HepG2 (cell line): ENCODE measurements around the gene PTPRM. TPM values are rescaled to one million over a fixed set of nuclear protein-coding genes. Genes with fewer than 3 reads are reported as not detected.

Experiments used
- ATAC-seq: fragments of 200-7000 bp; cut with Tn5 transposase; 3 replicates; pipeline ENCODE4 v1.9.1; 2020; ENCODE audit warnings: mild to moderate bottlenecking, moderate library complexity
- BruUV-seq: library from RNA; stranded (reverse); fragments of 400-500 nt; replicated peaks from 2 replicates; lab custom pipeline; 2021; lab: Mats Ljungman, UMichigan
- CTCF ChIA-PET: fragments of 300-600 bp; formaldehyde crosslinking; extraction: SDS; loops from one replicate; lab custom pipeline; 2021; ENCODE audit warnings: low total read pairs, inconsistent platforms, low intra/inter-chr PET ratio; lab: Yijun Ruan, JAX
- POLR2A ChIA-PET: fragments of 350-600 bp; sonication (Branson Sonifier 250); formaldehyde crosslinking; loops from one replicate; lab custom pipeline; 2020; ENCODE audit warnings: antibody characterized with exemption, inconsistent platforms; lab: Yijun Ruan, JAX
- DNase-seq: peaks from one replicate; pipeline ENCODE4 v3.0.0-alpha.2; 2015; ENCODE audit warnings: low spot score
- FAIRE-seq: peaks from 3 replicates; lab custom pipeline; 2011; peaks lifted over from hg19 to GRCh38; lab: Jason Lieb, UNC
- H2AFZ ChIP-seq: one replicate; pipeline ENCODE4 v1.6.1; 2011; ENCODE audit warnings: low read length, inconsistent platforms
- H3K27ac ChIP-seq: fragments of 300-600 bp; 3 replicates; pipeline ENCODE4 v1.8.0; 2011; ENCODE audit warnings: mixed run types, mild to moderate bottlenecking, mixed read lengths, low read length, inconsistent platforms; ENCODE audit not compliant: insufficient read depth; ENCODE audit errors: extremely low read length
- H3K27me3 ChIP-seq, 2 experiments: fragments of 200-600 bp in 1 of 2; 2 replicates in 1 of 2; 3 replicates in 1 of 2; pipeline versions ENCODE4 v1.6.0 to v1.8.0; 2011; ENCODE audit warnings: low read length in 2 of 2, mild to moderate bottlenecking in 2 of 2, moderate library complexity in 2 of 2, inconsistent platforms in 1 of 2; ENCODE audit not compliant: insufficient read depth in 2 of 2, control insufficient read depth in 1 of 2
- H3K36me3 ChIP-seq, 2 experiments: fragments of 200-600 bp in 1 of 2; replicated peaks in 1 of 2; 2 replicates in 1 of 2; 3 replicates in 1 of 2; pipeline versions ENCODE4 v1.5.1 to v1.8.0; 2011; ENCODE audit warnings: low read length in 2 of 2, inconsistent platforms in 1 of 2; ENCODE audit not compliant: insufficient read depth in 2 of 2, control insufficient read depth in 1 of 2
- H3K4me1 ChIP-seq: 2 replicates; pipeline ENCODE4 v1.5.1; 2012; ENCODE audit warnings: low read length, inconsistent platforms; ENCODE audit not compliant: insufficient read depth
- H3K4me2 ChIP-seq: 2 replicates; pipeline ENCODE4 v1.6.0; 2011; ENCODE audit warnings: low read depth, low read length, inconsistent platforms
- H3K4me3 ChIP-seq, 3 experiments: fragments of 200-600 bp in 1 of 3; sonication (generic), shearing (Covaris generic) in 1 of 3; replicated peaks in 1 of 3; 2 replicates each; pipeline ENCODE4 v1.5.1; 2011 to 2016; ENCODE audit warnings: low read length in 3 of 3, inconsistent platforms in 2 of 3, low read depth in 2 of 3, mild to moderate bottlenecking in 2 of 3, control low read depth in 1 of 3, mixed read lengths in 1 of 3; ENCODE audit not compliant: insufficient read depth in 1 of 3
- H3K79me2 ChIP-seq: one replicate; pipeline ENCODE4 v1.6.1; 2011; ENCODE audit warnings: low read length, inconsistent platforms; ENCODE audit not compliant: insufficient read depth
- H3K9ac ChIP-seq: 2 replicates; pipeline ENCODE4 v1.6.0; 2011; ENCODE audit warnings: mild to moderate bottlenecking, low read depth, low read length, inconsistent platforms; ENCODE audit not compliant: insufficient read depth
- H3K9me3 ChIP-seq: 2 replicates; pipeline ENCODE4 v1.5.1; 2012; ENCODE audit warnings: mild to moderate bottlenecking, low read length
- H4K20me1 ChIP-seq: 2 replicates; pipeline ENCODE4 v1.6.0; 2011; ENCODE audit warnings: inconsistent platforms, mild to moderate bottlenecking, low read length, moderate library complexity; ENCODE audit not compliant: insufficient read depth
- GATAD2A ChIP-seq: IDR thresholded peaks from 2 replicates; pipeline ENCODE4 v1.6.1; 2016
- HOXA7 ChIP-seq: sonication (generic); formaldehyde crosslinking; IDR thresholded peaks from 2 replicates; pipeline ENCODE4 v1.8.1; 2022; ENCODE audit warnings: mild to moderate bottlenecking, missing genetic modification reagents, moderate library complexity
- KDM3A ChIP-seq: IDR thresholded peaks from 2 replicates; pipeline ENCODE4 v1.6.1; 2018; ENCODE audit warnings: low read depth, missing compliant biosample characterization
- NFYC ChIP-seq: IDR thresholded peaks from 2 replicates; pipeline ENCODE4 v1.6.1; 2016; ENCODE audit warnings: missing genetic modification reagents, missing compliant biosample characterization
- ZNF670 ChIP-seq: sonication (generic); formaldehyde crosslinking; IDR thresholded peaks from 2 replicates; pipeline ENCODE4 v1.8.0; 2022; ENCODE audit warnings: mild to moderate bottlenecking, missing genetic modification reagents, borderline replicate concordance
- WGBS: methylation state at CpG from one replicate; pipeline ENCODE4 v1.1.6; 2017; ENCODE audit warnings: low lambda C conversion rate; 5-methylcytosine and 5-hydroxymethylcytosine counted together
- in situ Hi-C: cut with HindIII; loops from 2 replicates; pipeline ENCODE4 v1.10.0; 2017; ENCODE audit warnings: low pct_unique_long_range_greater_than_20kb; ENCODE audit not compliant: extremely low pct_ligation_motif_present
- intact Hi-C: fragments of 100-400 bp; cut with micrococcal nuclease; formaldehyde crosslinking; loops from one replicate; pipeline ENCODE4 v1.10.0; 2022; ENCODE audit not compliant: unreplicated experiment
- polyA plus RNA-seq, 8 experiments: library from polyadenylated mRNA; depleted of rRNA in 3 of 8; stranded (reverse) in 7 of 8; unstranded in 1 of 8; fragments of >200 nt; fragmentation: Illumina TruSeq in 4 of 8; extraction: Trizol in 4 of 8; gene quantifications; 2 replicates each; pipeline versions ENCODE4 v1.2.1 to v1.2.3, GENCODE V29; 2011 to 2016; ENCODE audit warnings: low read depth in 4 of 8, missing spikeins in 1 of 8, mixed read lengths in 1 of 8; ENCODE audit not compliant: insufficient read depth in 1 of 8
- total RNA-seq, 5 experiments: library from RNA; depleted of rRNA; stranded (reverse); fragments of >200 nt; fragmentation: Illumina TruSeq; extraction: Trizol; gene quantifications; 2 replicates each; pipeline ENCODE4 v1.2.3, GENCODE V29; 2016; ENCODE audit warnings: low read depth in 1 of 5
- TF ChIP-seq, protein P1 (sequence below): sonication (generic); formaldehyde crosslinking; IDR thresholded peaks from 2 replicates; pipeline ENCODE4 v1.4.0; 2020; ENCODE audit warnings: missing genetic modification reagents
- TF ChIP-seq, protein P2 (sequence below): fragments of 450-650 bp; IDR thresholded peaks from 2 replicates; pipeline ENCODE4 v1.6.1; 2017
- TF ChIP-seq, protein P3 (sequence below): sonication (generic); formaldehyde crosslinking; IDR thresholded peaks from 2 replicates; pipeline ENCODE4 v1.4.0; 2020; ENCODE audit warnings: low read depth, mild to moderate bottlenecking, missing genetic modification reagents
- TF ChIP-seq, protein P4 (sequence below): sonication (generic); formaldehyde crosslinking; IDR thresholded peaks from 2 replicates; pipeline ENCODE4 v1.5.0; 2020; ENCODE audit warnings: missing genetic modification reagents

Gene PTPRM
- total and polyA plus RNA-seq, 2 of the 13 experiments (the other 11 are each of a cell fraction or from before 2014, with no cell fraction given), result 12.6 to 108 TPM

DNA sequence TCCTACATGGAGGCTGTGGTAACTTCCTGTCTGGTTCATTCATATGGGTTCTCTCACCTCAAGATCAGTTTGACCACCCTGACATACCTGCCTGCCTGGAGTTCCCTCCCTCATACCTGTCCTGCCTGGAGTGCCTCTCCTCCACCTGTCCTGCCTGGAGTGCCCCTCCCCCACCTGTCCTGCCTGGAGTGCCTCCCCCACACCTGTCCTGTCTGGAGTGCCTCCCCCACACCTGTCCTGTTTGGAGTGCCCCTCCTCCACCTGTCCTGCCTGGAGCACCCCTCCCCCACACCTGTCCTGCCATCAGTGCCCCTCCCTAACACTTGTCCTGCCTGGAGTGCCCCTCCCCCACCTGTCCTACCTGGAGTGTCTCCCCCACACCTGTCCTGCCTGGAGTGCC, 461.9 kb downstream of the PTPRM start (continued):
- TF ChIP-seq HOXA7 (CRISPR knock-in tag) (no peak), ZNF670 (CRISPR knock-in tag) (no peak)
- TF ChIP-seq, protein P1, sequence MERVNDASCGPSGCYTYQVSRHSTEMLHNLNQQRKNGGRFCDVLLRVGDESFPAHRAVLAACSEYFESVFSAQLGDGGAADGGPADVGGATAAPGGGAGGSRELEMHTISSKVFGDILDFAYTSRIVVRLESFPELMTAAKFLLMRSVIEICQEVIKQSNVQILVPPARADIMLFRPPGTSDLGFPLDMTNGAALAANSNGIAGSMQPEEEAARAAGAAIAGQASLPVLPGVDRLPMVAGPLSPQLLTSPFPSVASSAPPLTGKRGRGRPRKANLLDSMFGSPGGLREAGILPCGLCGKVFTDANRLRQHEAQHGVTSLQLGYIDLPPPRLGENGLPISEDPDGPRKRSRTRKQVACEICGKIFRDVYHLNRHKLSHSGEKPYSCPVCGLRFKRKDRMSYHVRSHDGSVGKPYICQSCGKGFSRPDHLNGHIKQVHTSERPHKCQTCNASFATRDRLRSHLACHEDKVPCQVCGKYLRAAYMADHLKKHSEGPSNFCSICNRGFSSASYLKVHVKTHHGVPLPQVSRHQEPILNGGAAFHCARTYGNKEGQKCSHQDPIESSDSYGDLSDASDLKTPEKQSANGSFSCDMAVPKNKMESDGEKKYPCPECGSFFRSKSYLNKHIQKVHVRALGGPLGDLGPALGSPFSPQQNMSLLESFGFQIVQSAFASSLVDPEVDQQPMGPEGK (CRISPR knock-in tag), result no peak

DNA sequence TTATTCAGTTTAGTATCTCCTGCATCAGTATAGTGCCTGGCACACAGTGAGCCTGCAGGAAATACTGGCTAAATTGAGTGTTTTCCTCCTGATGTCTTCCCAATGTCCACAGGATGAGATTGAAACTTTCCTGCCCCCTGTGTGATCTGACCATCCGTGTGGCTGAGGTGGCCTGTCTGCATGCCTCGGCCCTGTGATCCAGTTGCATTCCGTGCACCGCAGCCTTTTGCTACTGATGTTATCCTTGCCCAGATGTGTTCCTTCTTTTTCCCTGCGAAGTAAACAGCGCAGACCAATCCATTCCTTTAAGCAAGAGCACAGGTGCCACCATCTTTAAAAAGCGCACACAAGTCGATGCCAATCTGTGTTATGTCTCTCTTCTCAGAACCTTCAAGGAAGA, 462.6 kb downstream of the PTPRM start:
- ATAC-seq, result no peak
- 96% methylated on average over 8 of the region's 8 CpGs for WGBS
- no TSS peak for BruUV-seq
- ChIA-PET POLR2A (no interaction called here), CTCF (no interaction called here)
- intact Hi-C loops, result no loop called here
- in situ Hi-C loops, result no loop called here
- no peak overlapping the region for H2AFZ ChIP-seq
- H3K4me2 ChIP-seq, result no peak overlapping the region
- no peaks in the 10 kb centered on the region for H3K36me3 ChIP-seq
- no peak overlapping the region for H3K4me3 ChIP-seq
- H4K20me1 ChIP-seq, result no peaks in the 10 kb centered on the region
- H3K9me3 ChIP-seq, result no peaks in the 10 kb centered on the region
- no peak overlapping the region for H3K9ac ChIP-seq
- H3K27me3 ChIP-seq, result no peaks in the 10 kb centered on the region
- no peak for DNase-seq
- H3K79me2 ChIP-seq, result no peaks in the 10 kb centered on the region
- no peaks in the 10 kb centered on the region for H3K4me1 ChIP-seq
- no peak overlapping the region for H3K27ac ChIP-seq
- FAIRE-seq, result no peak
- no peak for TF ChIP-seq KDM3A (CRISPR knock-in tag)
- no peak for TF ChIP-seq NFYC (CRISPR knock-in tag)
- TF ChIP-seq, protein P2, sequence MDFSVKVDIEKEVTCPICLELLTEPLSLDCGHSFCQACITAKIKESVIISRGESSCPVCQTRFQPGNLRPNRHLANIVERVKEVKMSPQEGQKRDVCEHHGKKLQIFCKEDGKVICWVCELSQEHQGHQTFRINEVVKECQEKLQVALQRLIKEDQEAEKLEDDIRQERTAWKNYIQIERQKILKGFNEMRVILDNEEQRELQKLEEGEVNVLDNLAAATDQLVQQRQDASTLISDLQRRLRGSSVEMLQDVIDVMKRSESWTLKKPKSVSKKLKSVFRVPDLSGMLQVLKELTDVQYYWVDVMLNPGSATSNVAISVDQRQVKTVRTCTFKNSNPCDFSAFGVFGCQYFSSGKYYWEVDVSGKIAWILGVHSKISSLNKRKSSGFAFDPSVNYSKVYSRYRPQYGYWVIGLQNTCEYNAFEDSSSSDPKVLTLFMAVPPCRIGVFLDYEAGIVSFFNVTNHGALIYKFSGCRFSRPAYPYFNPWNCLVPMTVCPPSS, result no peak
- TF ChIP-seq GATAD2A (CRISPR knock-in tag), result no peak
- TF ChIP-seq, protein P3, sequence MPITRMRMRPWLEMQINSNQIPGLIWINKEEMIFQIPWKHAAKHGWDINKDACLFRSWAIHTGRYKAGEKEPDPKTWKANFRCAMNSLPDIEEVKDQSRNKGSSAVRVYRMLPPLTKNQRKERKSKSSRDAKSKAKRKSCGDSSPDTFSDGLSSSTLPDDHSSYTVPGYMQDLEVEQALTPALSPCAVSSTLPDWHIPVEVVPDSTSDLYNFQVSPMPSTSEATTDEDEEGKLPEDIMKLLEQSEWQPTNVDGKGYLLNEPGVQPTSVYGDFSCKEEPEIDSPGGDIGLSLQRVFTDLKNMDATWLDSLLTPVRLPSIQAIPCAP, result no peak
- TF ChIP-seq, protein P4, sequence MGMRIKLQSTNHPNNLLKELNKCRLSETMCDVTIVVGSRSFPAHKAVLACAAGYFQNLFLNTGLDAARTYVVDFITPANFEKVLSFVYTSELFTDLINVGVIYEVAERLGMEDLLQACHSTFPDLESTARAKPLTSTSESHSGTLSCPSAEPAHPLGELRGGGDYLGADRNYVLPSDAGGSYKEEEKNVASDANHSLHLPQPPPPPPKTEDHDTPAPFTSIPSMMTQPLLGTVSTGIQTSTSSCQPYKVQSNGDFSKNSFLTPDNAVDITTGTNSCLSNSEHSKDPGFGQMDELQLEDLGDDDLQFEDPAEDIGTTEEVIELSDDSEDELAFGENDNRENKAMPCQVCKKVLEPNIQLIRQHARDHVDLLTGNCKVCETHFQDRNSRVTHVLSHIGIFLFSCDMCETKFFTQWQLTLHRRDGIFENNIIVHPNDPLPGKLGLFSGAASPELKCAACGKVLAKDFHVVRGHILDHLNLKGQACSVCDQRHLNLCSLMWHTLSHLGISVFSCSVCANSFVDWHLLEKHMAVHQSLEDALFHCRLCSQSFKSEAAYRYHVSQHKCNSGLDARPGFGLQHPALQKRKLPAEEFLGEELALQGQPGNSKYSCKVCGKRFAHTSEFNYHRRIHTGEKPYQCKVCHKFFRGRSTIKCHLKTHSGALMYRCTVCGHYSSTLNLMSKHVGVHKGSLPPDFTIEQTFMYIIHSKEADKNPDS (CRISPR knock-in tag), result no peak
